Measurements from ENCODE around the gene INTS15.

Gene INTS15

DNA sequence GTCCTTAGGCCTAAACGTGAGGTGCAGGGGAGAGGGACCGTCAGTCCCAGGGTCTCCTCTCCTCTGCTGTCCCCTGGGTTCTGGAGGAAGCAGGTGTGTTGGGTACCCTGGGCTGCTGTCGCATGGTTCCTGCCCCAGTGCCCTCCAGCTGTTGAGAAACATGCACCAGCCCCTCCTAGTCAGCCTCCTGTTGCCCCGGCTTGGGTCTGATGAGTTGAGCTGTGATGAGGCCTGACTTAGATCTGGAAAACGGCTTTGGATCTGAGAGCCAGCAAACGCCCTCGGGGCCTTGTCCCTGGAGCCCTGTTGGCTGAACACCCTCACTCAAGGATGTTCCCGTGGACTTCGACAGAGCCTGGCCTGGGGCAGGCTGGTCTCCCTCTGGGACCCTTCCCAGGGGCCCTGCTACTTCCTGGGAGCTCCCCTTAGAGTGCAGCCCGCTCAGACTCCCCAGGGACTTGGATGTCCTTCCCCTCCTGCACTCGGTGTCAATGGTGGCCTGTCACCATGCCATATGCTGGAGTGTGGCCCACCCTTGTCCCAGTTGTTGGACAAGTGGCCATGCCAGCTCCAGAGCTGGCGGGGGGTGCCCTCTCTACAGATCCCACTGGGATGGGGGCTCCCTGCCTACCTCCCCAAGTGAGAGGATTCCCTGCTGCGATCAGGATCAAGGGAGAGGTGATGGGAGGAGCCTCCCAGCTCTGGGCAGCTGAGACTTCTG lies 59.6 kb downstream of the INTS15 start:
- Histone ChIP-seq H3K9me3 (ENCODE audit: insufficient read depth, low read length) (peaks cover 14% of the 10 kb centered on the region; the same call in 1 of the 2 replicates), H3K9ac (ENCODE audit: insufficient read length, low read depth) (peak overlapping the region; percentile 21), H3K4me1 (ENCODE audit: insufficient read depth, insufficient read length) (no peaks in the 10 kb centered on the region), H3K4me3 (ENCODE audit: insufficient read length, low read depth) (no peak overlapping the region), H3K36me3 (ENCODE audit: insufficient read depth, insufficient read length, low read length) (peaks cover 83% of the 10 kb centered on the region), H3K27me3 (ENCODE audit: insufficient read depth, insufficient read length) (no peaks in the 10 kb centered on the region)
- TF ChIP-seq SUZ12 (IDR thresholded peaks at IDR 0.05; ENCODE audit: extremely low read depth, insufficient read depth, insufficient read length) (no peak), YY1 (IDR thresholded peaks at IDR 0.05; ENCODE audit: insufficient read depth, insufficient read length) (no peak), ZNF274 (IDR thresholded peaks at IDR 0.05; ENCODE audit: low read depth, low read length) (no peak)
- DNase-seq (ENCODE audit: low read depth, low spot score): no peak

- Histone ChIP-seq H3K27me3 (ENCODE audit: insufficient read depth, insufficient read length) (no peaks in the 10 kb centered on the region), H3K9ac (ENCODE audit: insufficient read length, low read depth) (no peak overlapping the region), H3K36me3 (ENCODE audit: insufficient read depth, insufficient read length, low read length) (peaks cover 82% of the 10 kb centered on the region), H3K4me3 (ENCODE audit: insufficient read length, low read depth) (no peak overlapping the region), H3K9me3 (ENCODE audit: insufficient read depth, low read length) (peaks cover 14% of the 10 kb centered on the region; the same call in 1 of the 2 replicates), H3K4me1 (ENCODE audit: insufficient read depth, insufficient read length) (no peaks in the 10 kb centered on the region)
- no peak for DNase-seq (ENCODE audit: low read depth, low spot score)
- TF ChIP-seq SUZ12 (IDR thresholded peaks at IDR 0.05; ENCODE audit: extremely low read depth, insufficient read depth, insufficient read length) (no peak), ZNF274 (IDR thresholded peaks at IDR 0.05; ENCODE audit: low read depth, low read length) (no peak), YY1 (IDR thresholded peaks at IDR 0.05; ENCODE audit: insufficient read depth, insufficient read length) (no peak)
Observed at GRCh38 chr7:6650086-6650485, 60.3 kb downstream of the INTS15 start.

GRCh38 chr7:6650521-6651011 lies 60.7 kb downstream of the INTS15 start:
- DNase-seq (ENCODE audit: low read depth, low spot score): no peak
- peaks cover 14% of the 10 kb centered on the region; the same call in 1 of the 2 replicates for H3K9me3 ChIP-seq (ENCODE audit: insufficient read depth, low read length)
- H3K27me3 ChIP-seq (ENCODE audit: insufficient read depth, insufficient read length): no peaks in the 10 kb centered on the region
- H3K4me1 ChIP-seq (ENCODE audit: insufficient read depth, insufficient read length): no peaks in the 10 kb centered on the region
- H3K36me3 ChIP-seq (ENCODE audit: insufficient read depth, insufficient read length, low read length): peaks cover 83% of the 10 kb centered on the region
- H3K9ac ChIP-seq (ENCODE audit: insufficient read length, low read depth): no peak overlapping the region
- TF ChIP-seq SUZ12 (IDR thresholded peaks at IDR 0.05; ENCODE audit: extremely low read depth, insufficient read depth, insufficient read length) (no peak), ZNF274 (IDR thresholded peaks at IDR 0.05; ENCODE audit: low read depth, low read length) (no peak), YY1 (IDR thresholded peaks at IDR 0.05; ENCODE audit: insufficient read depth, insufficient read length) (no peak)
- no peak overlapping the region for H3K4me3 ChIP-seq (ENCODE audit: insufficient read length, low read depth)

DNA sequence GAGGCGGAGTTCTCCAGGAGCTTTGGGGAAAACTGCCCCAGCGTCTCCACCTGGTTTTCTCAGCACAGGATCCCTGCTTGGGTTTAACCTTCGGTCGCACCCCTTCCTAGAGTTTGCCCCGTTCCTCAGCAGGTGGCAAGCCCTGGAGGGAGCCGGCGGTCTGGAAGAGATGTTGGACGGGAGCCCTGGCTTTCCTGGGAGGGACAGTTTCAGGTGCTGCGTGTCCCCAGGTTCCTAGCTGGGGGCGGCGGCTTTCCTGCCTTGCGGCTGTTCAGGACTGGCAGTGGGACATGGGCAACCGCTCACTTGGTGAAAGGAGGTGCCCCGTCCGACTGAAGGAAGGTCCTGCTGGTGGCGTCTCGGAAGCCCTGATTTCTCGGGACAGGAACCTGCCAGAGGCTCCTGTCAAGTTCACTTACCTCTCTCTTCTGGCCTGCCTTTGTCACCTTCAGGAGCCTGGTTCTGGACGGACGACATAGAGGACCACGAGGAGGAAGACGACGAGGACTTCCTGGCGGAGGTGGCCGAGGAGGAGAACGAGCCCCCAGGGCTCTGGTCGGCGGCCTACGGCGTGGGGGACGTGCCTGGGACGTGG lies 62.1 kb downstream of the INTS15 start:
- no peak for TF ChIP-seq SUZ12 (IDR thresholded peaks at IDR 0.05; ENCODE audit: extremely low read depth, insufficient read depth, insufficient read length)
- no peak for TF ChIP-seq YY1 (IDR thresholded peaks at IDR 0.05; ENCODE audit: insufficient read depth, insufficient read length)
- no peak for TF ChIP-seq ZNF274 (IDR thresholded peaks at IDR 0.05; ENCODE audit: low read depth, low read length)
- H3K36me3 ChIP-seq (ENCODE audit: insufficient read depth, insufficient read length, low read length): peaks cover 73% of the 10 kb centered on the region
- no peak overlapping the region for H3K4me3 ChIP-seq (ENCODE audit: insufficient read length, low read depth)
- no peak overlapping the region for H3K9ac ChIP-seq (ENCODE audit: insufficient read length, low read depth)
- H3K9me3 ChIP-seq (ENCODE audit: insufficient read depth, low read length): peaks cover 14% of the 10 kb centered on the region; the same call in 1 of the 2 replicates
- H3K4me1 ChIP-seq (ENCODE audit: insufficient read depth, insufficient read length): no peaks in the 10 kb centered on the region
- no peaks in the 10 kb centered on the region for H3K27me3 ChIP-seq (ENCODE audit: insufficient read depth, insufficient read length)
- DNase-seq (ENCODE audit: low read depth, low spot score): no peak

- Histone ChIP-seq H3K9ac (ENCODE audit: insufficient read length, low read depth) (no peak overlapping the region), H3K4me3 (ENCODE audit: insufficient read length, low read depth) (no peak overlapping the region), H3K27me3 (ENCODE audit: insufficient read depth, insufficient read length) (no peaks in the 10 kb centered on the region), H3K4me1 (ENCODE audit: insufficient read depth, insufficient read length) (no peaks in the 10 kb centered on the region), H3K36me3 (ENCODE audit: insufficient read depth, insufficient read length, low read length) (peaks cover 67% of the 10 kb centered on the region), H3K9me3 (ENCODE audit: insufficient read depth, low read length) (peaks cover 14% of the 10 kb centered on the region; the same call in 1 of the 2 replicates)
- no peak for DNase-seq (ENCODE audit: low read depth, low spot score)
- TF ChIP-seq YY1 (IDR thresholded peaks at IDR 0.05; ENCODE audit: insufficient read depth, insufficient read length) (no peak), ZNF274 (IDR thresholded peaks at IDR 0.05; ENCODE audit: low read depth, low read length) (no peak), SUZ12 (IDR thresholded peaks at IDR 0.05; ENCODE audit: extremely low read depth, insufficient read depth, insufficient read length) (no peak)
Observed at GRCh38 chr7:6652446-6653011, 62.7 kb downstream of the INTS15 start.

- TF ChIP-seq SUZ12 (IDR thresholded peaks at IDR 0.05; ENCODE audit: extremely low read depth, insufficient read depth, insufficient read length): no peak
- no peak for TF ChIP-seq YY1 (IDR thresholded peaks at IDR 0.05; ENCODE audit: insufficient read depth, insufficient read length)
- TF ChIP-seq ZNF274 (IDR thresholded peaks at IDR 0.05; ENCODE audit: low read depth, low read length): no peak
- peaks cover 59% of the 10 kb centered on the region for H3K36me3 ChIP-seq (ENCODE audit: insufficient read depth, insufficient read length, low read length)
- H3K9ac ChIP-seq (ENCODE audit: insufficient read length, low read depth): no peak overlapping the region
- H3K4me3 ChIP-seq (ENCODE audit: insufficient read length, low read depth): no peak overlapping the region
- H3K9me3 ChIP-seq (ENCODE audit: insufficient read depth, low read length): peaks cover 14% of the 10 kb centered on the region; the same call in 1 of the 2 replicates
- H3K4me1 ChIP-seq (ENCODE audit: insufficient read depth, insufficient read length): no peaks in the 10 kb centered on the region
- H3K27me3 ChIP-seq (ENCODE audit: insufficient read depth, insufficient read length): no peaks in the 10 kb centered on the region
- DNase-seq (ENCODE audit: low read depth, low spot score): no peak
Observed at GRCh38 chr7:6653071-6654003, 63.5 kb downstream of the INTS15 start.

Measured in NT2/D1 (cell line).